Hypothalamus (tissue), 51 donors: ENCODE results near the gene SNAP47.
"Not testable (repeated sequence)": the region's sequence is repeated elsewhere in the genome, so short reads cannot be mapped to it uniquely, and the experiment has no call there.

Experiments
- DNase-seq, 51 donors: peaks; one replicate each; lab custom pipeline; 2025; lab: John Stamatoyannopoulos, UW

SNAP47 gene, protein sequence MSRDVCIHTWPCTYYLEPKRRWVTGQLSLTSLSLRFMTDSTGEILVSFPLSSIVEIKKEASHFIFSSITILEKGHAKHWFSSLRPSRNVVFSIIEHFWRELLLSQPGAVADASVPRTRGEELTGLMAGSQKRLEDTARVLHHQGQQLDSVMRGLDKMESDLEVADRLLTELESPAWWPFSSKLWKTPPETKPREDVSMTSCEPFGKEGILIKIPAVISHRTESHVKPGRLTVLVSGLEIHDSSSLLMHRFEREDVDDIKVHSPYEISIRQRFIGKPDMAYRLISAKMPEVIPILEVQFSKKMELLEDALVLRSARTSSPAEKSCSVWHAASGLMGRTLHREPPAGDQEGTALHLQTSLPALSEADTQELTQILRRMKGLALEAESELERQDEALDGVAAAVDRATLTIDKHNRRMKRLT

DNA sequence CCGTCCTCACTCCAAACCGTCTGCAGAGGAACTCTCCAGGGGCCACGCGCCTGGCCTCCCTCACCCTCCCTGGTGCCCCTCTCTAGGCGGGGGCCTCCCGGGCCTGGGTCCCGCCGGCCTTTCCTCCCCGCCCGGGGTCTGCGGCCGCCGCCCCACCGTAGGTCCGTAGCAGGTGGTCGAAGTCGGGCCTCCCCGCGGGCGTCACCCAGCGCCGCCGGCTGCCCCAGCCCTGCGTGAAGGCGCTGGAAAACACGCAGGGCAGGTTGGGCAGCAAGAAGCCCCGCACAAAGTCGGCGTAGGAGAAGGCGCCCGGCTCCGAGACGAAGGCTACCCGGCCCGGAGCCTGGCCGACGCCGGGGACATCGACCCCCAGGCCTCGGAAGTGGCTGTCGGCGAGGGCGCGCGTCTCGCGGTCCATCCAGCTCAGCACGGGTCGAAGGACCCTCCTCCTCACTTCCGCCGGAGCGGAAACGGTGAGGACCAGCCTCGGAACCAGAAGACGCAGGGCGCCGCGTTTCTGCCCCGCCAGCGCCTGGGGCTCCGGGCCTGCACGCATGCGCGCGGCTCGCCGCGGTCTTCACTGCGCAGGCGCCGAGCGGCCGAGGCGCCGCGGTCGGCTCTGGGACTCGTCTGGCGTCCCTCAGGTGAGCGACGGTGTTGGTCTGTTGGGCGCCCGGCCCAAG is at the start of gene SNAP47, which contains the start of gene JMJD4:
Gene SNAP47 (plus strand): TSS at position 580 of the 683 bp plus-strand sequence. CDS start 12,302 bp downstream, outside the sequence.
Gene JMJD4 (minus strand): TSS at position 447 of the 683 bp plus-strand sequence. CDS start 29 bp downstream, at position 418.
- peak; percentile 37 to 93 (median 84) for DNase-seq

DNA sequence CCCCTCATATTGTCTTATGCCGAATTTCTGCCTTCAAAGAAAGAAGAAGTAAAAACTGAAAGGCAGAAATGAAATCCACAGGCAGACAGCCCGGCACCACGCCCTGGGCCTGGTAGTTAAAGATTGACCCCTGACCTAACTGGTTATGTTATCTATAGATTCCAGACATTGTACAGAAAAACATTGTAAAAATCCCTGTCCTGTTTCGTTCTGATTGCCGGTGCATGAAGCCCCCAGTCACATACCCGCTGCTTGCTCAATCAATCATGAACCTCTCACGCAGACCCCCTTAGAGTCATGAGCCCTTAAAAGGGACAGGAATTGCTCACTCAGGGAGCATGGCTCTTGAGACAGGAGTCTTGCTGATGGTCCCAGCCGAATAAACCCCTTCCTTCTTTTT is 49.4 kb upstream of the SNAP47 start:
- no peak for DNase-seq

DNA sequence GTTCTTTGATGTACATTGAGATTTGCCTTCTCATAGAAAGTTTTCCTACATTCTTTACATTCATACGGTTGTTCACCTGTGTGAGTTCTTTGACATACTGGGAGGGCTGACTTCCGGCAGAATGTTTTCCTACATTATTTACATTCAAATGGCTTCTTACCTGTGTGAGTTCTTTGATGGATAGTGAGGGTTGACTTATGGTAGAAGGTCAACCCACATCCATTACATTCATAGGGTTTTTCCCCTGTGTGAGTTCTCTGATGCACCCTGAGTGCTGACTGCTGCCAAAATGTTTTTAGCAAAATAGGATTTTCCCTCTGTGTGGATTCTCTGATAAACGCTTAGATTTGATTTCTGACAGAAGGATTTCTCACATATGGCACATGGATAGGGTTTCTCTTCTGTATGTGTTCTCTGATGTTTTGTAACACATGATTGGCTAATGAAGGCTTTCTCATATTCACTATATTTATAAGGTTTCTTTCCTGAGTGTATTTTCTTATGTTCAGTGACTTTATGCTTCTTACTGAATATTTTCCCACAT is 37.8 kb upstream of the SNAP47 start:
- no peak for DNase-seq

DNA sequence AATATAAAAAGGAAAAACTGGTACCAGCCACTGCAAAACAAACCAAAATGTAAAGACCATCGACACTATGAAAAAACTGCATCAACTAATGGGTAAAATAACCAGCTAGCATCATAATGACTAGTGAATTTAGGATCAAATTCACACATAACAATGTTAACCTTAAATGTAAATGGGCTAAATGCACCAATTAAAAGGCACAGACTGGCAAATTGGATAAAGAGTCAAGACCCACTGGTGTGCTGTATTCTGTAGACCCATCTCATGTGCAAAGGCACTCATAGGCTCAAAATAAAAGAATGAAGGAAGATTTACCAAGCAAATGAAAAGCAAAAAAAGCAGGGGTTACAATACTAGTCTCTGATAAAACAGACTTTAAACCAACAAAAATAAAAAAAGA is 33.6 kb upstream of the SNAP47 start:
- not testable (repeated sequence) for DNase-seq

DNA sequence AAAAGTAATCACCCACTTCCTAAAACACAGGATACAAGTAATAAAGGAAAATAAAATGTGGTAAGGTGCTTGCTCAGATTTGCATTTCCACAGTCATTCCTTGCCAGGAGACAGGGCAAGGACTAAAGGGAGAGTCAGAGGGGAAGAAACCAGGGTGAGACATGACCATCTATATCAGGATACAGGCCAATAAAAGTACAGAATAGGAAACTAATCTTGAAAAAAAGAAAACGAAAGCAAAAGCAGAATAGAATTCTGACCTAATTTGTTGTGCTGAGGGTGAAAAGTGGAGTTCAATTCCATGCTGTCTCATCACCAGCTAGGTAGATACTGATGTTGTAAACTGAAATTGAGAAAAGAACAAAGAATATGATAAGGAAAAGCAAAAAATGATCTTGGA is 27.4 kb upstream of the SNAP47 start:
- DNase-seq = no peak

DNA sequence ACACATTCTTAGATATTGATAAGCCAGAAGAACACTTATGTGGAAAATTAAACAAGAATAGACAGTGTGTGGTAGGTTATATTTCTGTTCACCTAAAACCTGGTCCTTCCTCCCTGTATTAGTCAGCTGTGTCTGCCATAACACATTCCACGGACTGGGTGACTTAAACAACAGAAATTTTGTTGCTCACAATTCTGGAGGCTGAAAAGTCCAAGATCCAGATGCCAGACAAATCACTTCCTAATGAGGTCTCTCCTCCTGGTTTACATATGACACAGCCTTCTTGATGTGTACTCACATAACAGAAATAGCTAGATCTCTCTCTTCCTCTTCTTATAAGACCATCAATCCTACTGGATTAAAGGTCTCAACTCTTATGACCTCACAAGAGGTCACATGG is 25.8 kb upstream of the SNAP47 start:
- no peak for DNase-seq

DNA sequence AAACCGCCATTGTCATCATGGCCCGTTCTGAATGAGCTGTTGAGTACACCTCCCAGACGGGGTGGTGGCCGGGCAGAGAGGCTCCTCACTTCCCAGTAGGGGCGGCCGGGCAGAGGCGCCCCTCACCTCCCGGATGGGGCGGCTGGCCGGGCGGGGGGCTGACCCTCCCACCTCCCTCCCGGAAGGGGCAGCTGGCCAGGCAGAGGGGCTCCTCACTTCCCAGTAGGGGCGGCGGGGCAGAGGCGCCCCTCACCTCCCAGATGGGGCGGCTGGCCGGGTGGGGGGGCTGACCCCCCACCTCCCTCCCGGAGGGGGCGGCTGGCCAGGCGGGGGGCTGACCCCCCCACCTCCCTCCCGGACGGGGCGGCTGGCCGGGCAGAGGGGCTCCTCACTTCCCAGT is 24.8 kb upstream of the SNAP47 start:
- not testable (repeated sequence) for DNase-seq

DNA sequence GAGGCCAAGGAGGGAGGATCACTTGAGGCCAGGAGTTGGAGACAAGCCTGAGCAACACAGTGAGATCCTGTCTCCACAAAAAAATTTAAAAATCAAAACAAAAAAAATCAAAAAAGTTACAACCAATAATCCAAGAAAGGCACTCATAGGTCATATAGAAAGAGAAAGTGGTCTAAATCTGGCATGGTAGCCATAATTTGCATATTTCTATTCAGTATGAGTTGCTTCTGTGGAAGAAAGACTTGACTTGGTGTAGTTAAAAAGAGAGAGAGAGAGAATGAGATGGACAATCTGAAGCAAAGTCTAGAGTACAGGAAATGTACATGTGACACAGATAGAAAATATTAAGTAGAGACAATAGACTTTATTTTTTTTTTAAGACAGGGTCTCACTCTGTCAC is 22.6 kb upstream of the SNAP47 start:
- DNase-seq = no peak

DNA sequence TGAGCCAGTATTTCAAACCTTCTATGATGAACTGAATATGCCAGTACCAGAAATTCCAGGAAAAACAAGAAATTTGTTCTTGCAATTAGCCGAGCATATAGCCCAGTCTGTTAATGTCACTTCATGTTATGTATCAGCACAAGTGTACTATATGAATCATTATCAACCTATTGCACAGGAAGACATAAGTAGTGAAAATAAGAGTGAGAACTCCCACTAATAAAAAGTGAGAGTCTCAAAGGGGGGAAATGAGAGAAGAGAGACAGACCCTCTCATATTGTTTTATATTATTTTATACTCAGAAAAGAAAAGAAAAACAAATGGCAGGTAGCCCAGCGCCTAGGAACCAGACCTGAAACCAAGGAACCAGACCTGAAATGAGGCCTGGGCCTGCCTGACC is 16.3 kb upstream of the SNAP47 start:
- DNase-seq = no peak

DNA sequence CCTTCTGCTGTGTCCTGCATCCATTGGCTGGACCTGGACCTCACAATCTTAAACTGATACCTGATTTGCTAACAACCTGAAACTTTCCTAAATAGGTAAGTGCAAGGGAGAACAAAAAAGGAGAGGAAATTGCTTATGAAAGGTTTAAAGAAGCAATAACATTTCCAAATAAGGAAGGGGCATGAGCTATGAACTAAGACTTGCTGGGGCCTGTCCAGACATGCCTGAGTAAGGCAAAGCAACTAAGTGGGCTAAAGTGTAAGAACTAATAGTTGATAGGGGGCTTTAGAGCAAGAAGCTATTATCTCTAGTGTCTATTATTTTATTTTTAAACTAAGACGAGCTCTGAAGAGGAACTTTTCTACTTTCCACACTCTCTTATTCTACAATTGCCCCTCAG is 11.8 kb upstream of the SNAP47 start:
- no peak for DNase-seq

DNA sequence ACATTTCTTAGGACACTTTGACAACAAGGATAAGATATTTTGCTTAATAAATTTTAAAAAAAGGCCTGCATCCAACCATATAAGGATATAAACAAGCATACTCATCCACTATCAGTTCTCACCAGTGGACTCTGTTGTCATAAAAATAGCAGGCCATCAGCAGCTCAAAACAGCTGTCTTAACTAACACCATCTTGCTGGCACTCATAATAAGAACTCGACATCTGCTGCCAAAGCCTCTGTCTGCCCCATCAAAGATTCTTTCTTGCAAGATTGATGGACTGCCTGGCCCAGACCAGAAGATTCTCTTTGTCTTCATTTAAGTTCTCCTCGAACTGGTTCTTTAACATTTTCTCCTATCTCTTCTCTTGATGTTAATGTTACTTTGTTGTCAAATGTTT is 10.2 kb upstream of the SNAP47 start:
- no peak for DNase-seq

DNA sequence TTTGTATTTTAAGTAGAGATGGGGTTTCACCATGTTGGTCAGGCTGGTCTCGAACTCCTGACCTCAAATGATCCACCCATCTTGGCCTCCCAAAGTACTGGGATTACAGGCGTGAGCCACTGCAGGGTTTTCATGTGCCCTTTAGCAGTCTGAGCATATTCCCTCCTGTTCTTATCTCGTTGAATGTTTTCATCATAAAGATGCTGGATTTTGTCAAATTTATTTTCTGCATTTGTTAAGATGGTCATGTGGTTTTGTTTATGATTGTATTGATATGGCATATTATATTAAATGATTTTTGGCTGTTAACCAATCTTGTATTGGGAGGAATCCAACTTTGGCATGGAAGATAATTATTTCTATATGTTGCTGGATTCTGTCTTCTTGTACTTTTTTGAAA is 8.9 kb upstream of the SNAP47 start:
- DNase-seq = no peak

DNA sequence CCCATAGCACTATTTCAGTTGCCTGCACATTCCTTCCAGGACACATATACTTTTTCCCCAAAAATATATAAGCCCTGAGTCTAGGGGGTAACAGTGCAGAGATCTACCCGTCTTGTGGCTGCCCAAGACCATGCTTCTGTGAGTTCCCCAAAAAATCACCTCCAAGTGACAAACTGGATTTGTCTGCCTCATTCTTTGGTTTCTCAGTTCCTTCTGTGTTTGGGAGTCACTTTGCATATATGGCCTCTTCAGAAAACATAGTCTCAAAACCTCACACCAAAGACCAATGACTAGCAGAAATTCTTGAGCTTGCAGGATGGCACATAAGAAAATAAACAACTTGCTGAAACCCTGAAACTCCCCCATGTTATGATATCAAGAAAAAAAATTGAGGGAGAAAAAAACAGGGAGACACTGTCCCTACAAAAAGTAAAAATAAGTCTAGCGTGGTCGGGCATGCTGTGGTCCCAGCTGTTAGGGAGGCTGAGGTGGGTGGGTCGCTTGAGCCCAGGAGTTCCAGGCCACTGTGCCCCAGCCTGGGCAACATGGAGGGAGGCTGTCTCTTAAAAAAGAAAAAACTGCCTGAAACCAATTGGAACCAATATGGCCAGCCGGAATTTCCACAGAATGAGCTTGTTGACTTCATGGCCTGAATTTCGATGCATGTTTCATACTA is 8.2 kb upstream of the SNAP47 start:
- no peak for DNase-seq

DNA sequence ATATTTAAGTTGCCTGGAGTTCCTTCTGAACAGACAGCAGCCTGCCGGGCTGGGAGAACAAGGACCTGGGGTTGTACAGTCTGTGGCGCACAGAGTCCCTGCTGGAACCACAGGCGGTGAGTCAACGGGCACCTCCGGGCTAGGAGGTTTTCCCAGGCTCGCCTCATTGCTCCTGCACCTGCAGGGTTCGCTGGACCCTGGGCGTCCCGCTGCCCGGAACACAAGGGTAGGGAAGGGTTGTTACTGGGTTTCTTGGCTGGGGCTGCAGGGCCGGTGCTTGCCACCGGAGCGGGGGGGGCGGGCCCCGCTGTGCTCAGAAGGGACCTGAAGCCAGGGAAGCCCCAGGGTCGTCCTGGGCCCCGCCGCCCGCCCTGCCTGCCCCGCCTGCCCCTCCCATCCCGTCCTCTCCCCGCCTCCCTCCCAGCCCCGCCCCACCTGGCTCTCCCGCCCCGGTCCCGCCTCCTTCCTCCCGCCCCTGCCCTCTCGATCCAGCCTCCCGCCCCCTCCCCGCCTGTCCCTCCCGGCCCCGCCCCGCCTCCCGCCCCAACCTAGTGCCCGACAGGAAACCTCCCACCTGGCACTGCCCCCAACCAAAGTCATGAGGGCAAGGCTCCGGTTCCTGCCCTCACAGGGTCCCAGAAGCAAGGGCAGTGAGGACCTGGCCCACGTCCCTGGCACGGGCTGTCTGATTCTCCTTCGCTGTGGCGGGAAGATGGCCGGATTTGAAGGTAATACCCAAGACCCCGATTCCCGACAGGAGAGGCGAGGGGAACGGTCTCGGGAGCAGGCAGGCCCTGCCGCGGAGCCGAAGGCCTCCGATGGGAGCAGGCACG is 7.0 kb upstream of the SNAP47 start:
- peak in 25 of 51 donors; percentile 20 to 73 (median 43) for DNase-seq

DNA sequence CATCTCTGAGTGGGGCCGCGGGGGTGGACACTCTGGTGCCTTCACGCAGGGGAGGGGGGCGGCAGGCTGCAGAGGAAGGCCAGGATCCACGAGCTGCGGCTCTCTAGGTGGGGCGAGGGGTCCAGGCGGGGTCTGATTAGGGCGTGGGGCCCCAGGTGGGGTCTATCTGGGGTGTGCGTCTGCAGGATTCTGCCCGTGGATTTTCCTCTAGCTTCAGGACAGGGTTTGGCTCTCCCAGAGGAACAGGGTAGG is 6.4 kb upstream of the SNAP47 start:
- peak in 1 of 51 donors; percentile 33 for DNase-seq

DNA sequence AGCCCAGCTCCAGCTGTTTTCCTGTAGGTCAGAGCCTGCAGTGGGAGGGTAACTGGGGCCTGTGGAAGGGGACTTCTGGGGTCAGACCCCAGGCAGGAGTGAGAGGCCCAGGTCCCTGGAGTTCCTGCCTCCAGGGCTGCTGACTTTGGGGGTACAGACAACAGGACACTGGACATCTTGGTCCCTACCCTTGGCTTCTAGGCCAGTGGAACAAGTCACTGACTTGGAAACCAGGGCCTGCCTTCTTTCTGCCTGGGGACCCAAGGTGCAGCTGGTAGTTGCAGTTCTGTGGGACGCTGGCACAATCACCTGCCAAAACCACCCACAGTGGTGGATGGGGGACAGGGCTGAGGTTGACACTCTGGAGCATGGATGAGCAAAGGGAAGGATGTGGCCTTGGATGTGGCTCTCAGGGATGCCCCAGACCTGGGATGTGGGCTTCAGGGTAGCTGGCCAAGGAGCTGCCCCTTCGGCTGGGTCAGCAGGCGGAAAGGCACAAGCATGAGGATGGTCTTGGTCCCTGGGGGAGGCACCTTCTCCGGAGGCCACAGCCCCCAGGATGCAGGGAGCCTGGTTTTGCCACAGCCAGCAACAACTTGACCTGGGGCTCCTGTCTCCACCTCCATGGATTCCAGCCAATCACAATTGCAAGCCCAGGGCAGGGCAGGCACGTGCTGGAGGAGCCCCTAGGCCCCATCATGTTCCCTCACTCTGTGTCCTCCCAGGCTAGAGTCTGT is 5.9 kb upstream of the SNAP47 start:
- DNase-seq = peak in 1 of 51 donors; percentile 24

DNA sequence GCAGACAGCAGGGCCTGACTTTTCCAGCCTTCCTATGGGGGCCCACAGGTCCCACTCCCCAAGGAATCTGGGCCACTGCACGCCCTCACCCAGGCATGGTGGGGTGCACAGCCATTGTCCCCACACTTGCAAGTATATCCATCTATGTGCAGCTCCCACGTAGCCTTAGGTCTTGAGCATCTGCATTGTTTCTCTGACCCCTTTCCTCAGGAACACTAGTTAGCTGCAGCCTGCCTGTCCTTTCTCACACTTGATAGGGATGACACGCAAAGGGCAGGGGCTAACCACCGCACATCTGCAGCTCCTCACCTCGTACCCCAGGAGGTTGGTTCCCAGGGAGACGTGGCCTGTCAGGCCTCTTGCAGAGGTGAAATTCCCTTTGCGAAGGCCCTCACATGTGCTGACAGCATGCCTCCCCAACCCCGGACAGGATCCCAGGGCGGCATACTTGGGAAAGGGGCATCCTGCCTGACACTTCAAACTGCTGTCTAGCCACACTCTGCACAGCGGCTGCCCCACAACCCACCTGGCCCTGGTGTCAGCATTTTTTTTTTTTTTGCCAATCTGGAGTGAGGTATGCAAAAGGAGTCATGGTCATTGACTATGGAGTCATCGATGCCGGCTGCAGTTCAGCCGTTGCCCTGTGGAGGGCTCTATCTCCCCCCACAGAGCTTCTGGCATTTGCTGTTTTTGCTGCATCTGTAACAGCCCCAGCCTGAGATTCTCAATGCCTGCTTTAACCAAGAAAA is 5.2 kb upstream of the SNAP47 start:
- peak in 17 of 51 donors; percentile 7 to 51 (median 29) for DNase-seq

DNA sequence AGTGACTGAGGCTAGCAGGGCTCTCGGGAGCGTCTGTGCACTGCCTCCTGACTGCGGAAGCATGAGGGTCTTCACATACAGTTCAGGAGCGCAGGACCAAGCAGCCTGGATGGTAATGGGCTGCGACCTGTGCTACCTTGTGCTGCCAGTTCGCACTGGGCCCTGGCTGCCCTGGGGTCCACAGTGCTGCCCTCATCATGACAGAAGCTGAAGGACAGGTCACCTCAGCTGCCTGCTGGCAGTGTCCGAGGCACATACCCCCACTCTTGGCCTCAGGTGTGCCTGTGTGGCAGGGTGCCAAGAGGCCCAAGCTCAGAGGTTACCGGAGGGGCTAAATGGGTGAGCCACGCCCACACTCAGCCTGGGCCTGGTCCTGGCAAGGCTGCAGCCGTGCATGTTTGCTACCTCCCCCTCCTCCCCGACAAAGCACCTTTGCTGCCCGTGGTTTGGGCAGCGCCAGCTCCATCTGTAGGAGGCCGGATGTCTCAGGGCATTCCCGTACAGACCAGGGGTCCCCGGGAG is 4.5 kb upstream of the SNAP47 start:
- DNase-seq = no peak

DNA sequence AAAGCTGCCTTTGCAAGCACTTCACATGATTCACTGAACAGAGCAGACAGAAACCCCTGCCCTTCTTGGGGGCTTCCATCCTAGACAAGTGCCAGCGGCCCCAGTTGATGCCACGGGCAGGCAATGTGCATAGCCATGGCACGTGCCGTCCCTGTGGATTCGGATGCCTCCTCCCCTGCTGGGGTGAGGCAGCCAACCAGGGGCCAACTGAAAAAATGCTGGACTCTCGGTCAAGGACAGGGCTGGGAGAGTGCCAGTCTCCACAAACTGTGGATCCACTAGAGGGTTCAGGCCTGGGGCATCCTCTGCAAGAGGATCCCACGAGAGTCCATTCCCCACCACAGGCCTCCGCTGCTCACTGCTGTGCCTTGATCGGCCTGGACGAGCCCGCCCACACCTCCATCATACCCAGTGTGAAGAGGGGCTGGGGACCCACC is 4.0 kb upstream of the SNAP47 start:
- no peak for DNase-seq
